Amygdala (tissue), 56 donors: ENCODE results near the gene CHID1.

Experiments used
- DNase-seq, 56 donors: peaks; one replicate each; lab custom pipeline; 2025; lab: John Stamatoyannopoulos, UW

CHID1 gene

DNA sequence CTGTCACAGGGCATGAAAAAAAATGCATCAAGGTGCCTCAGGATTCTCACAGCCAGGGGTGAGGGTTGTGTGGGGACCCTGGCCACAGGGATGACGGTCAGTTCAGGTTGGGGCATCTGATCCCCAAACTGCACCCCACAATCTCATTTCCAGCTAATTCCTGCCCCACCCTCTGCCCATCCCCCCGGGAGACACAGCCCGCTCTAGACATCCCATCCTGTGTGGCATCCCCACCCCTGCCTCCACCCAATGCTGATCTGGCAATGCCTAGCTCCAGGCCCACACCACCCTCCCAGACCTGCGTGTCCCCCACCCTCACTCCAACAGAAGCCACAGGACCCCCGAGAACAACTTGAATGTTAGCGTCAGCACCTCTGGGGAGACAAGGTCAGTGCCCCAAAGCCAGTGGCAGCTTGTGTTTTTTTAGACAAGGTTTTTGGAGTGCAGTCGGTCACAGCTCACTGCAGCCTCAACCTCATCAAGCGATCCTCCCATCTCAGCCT lies 42.7 kb downstream of the CHID1 start:
- DNase-seq = no peak

- DNase-seq = no peak
These were observed 44.1 kb downstream of the CHID1 start for GRCh38 chr11:866481-866880.

DNA sequence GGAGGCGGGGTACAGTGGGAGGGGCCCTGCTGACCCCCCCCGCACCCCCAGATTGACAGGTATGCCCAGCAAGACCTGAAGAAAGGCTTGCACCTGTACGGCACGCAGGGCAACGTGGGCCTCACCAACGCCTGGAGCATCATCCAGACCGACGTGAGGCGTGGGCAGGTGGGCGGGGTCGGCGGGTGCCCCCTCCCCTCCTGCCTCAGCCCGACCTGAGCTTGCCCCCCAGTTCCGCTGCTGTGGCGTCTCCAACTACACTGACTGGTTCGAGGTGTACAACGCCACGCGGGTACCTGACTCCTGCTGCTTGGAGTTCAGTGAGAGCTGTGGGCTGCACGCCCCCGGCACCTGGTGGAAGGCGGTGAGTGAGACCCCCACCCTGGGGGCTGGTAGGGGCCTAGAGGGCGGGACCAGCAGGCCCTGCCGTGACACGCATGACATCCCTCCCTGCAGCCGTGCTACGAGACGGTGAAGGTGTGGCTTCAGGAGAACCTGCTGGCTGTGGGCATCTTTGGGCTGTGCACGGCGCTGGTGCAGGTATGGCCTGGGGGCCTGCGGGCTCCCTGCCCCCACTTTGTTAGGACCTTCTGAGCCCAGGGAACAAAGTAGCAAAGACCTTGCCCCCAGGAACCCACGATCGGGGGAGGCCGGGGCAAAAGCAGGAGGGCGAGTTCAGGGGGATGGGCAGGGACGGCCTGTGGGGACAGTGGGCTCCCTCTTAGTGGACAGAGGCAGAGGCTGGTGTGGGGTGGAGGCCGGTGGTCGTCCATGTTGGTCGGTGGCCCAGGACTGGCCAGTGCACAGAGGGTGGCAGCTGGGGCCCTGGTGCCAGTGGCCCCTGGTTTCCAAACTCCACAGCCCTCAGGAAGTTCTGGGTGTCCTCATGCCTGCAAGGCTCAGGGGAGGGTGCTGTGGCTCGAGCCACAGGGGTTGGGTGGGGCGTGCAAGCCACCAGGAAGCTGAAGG lies 44.9 kb downstream of the CHID1 start:
- no peak for DNase-seq

GRCh38 chr11:864898-865297 lies 45.7 kb downstream of the CHID1 start:
- no peak for DNase-seq

DNA sequence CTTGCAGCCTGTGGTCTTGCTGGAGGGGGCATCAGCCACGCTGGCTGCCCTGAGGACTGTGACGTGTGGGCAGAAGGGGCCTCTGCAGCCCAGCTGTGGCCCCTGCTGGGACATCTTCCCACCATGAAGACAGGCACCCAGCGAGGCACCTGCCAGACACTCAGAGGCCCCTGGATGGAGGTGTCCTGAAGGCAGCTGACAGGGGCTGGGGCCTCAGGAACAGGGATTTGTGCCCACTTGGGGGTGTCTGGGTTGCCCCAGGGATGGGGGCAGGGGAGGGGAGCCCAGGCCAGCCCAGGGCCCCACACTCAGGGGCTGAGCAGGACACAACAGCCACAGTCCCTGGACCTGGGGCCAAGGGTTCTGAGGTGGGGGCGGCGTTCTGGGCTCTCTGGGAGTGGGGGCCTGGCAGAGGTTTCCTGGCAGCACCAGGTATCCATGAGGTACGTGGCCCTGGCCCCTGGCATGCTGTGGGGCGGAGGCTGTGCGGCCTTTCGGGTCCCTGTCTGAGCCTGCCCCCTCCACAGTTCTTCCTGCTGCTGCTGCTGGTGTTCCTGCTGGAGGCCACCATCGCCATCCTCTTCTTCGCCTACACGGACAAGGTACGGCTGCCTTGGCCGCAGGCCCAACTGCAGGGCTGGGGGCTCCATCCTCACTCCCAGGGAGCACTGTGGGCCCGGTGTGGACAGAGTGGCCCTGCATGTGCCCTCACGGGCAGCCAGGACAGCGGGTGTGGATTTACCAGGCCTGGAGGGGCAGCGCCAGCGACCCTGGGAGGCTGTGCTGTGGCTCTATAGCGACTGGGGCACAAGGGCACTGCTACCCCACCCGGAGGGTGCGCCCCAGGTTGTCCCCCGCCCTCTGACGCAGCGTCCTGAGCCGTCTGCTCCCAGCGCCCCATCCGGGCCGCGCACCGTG lies 46.4 kb downstream of the CHID1 start:
- no peak for DNase-seq

- no peak for DNase-seq
These were observed 47.3 kb downstream of the CHID1 start for GRCh38 chr11:863023-863909.

- no peak for DNase-seq
These were observed 48.0 kb downstream of the CHID1 start for GRCh38 chr11:862696-863022.

DNA sequence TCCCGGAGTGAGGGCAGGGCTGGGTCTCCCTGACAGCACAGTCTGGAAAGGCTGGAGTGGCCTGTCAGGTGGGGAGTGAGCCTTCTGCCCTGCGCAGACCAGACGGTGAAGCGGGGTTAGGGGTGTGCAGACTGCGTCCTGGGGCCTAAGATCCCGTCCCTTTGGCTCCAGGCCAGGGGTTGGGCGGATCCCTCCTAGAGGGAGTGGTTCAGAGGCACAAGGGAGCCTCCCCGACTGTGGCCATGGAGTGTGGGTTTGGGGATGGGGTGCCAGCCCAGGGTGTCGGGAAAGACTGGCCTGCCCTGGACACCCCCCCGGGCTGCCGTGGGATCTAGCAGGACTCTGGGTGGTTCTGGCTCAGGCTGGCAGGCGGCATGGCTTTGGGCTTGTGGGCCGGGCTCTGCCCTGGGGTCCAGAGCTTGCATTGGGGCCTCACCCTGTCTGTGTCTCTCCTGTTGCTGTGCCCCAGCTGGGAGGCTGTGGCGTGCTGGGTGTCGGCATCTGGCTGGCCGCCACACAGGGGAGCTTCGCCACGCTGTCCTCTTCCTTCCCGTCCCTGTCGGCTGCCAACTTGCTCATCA lies 48.4 kb downstream of the CHID1 start:
- DNase-seq = no peak

DNA sequence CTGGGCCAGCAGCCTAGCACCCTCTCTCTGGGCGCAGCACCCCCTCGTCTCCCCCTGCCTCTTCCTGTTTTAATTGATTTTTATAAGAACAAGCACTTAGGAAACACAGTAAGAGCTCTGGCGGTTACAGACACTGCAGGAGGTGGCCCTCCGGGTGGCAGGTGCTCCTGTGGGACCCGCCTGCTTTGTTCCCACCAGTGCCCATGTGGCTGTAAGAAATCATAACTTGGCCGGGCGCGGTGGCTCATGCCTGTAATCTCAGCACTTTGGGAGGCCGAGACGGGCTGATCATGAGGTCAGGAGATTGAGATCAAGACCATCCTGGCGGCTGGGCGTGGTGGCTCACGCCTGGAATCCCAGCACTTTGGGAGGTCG lies 49.5 kb downstream of the CHID1 start:
- no peak for DNase-seq

GRCh38 chr11:860234-861104 lies 50.1 kb downstream of the CHID1 start:
- no peak for DNase-seq

GRCh38 chr11:859394-860131 lies 51.0 kb downstream of the CHID1 start:
- peak in 50 of 56 donors; percentile 15 to 85 (median 64) for DNase-seq

- DNase-seq = no peak
These were observed 51.8 kb downstream of the CHID1 start for GRCh38 chr11:858762-859339.

- no peak for DNase-seq
These were observed 52.4 kb downstream of the CHID1 start for GRCh38 chr11:858053-858761.

- no peak for DNase-seq
These were observed 54.2 kb downstream of the CHID1 start for GRCh38 chr11:856397-856796.

GRCh38 chr11:855796-856195 lies 54.8 kb downstream of the CHID1 start:
- no peak for DNase-seq

- no peak for DNase-seq
These were observed 55.3 kb downstream of the CHID1 start for GRCh38 chr11:855330-855674.

DNA sequence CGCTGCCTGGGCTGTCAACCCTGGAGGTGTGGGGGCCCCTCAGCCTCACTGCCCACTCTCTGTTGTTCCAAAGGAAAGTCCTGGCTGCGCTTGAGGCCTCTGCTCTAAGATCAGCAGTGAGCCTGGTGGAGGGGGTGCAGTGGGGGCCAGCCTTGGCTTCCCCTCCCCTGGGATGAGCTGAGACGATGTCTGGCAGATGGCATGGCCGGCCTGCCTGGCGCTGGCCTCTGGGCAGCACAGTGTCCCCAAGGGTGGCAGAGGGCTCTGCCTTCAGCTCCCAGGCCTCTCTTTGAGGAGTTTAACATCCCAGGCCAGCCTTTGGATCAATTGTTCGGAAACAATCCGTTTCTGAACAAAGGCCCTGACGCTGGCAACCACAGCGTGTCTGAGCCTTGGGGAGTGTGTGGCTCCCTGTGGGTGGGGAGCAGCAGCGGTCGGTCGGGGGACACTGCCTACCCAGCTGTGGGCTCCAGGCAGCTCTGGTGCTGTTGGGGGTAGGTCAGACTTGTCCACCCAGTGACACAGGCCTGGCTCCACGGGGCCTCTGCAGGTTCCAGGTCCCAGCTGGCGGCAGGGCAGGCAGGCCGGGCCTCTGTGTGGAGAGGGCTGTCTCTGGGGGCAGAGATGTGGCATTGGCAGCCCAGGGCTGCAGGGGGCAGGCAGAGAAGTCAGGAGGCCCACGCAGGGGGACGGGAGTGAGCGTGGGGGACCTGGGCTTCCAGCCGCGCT lies 55.8 kb downstream of the CHID1 start:
- no peak for DNase-seq
